ENCODE data around the gene IBTK. TPM values are rescaled to one million over a fixed set of nuclear protein-coding genes. Genes with fewer than 3 reads are reported as not detected.

The IBTK gene
- polyA plus RNA-seq, 3 donors, result 7.0 to 20.2 (median 13.1) TPM

- H3K9me3 Mint-ChIP-seq, result peaks cover 0 to 3% (median 0%) of the 10 kb centered on the region in 7 donors
- H3K4me3 Mint-ChIP-seq, result no peak overlapping the region
Observed at GRCh38 chr6:82264321-82264720, 16.8 kb upstream of the IBTK start.

GRCh38 chr6:82263916-82264315, 16.4 kb upstream of the IBTK start:
- intact Hi-C loops (cut with micrococcal nuclease), result no loop called here
- DNase-seq, result no peak
- no peaks in the 10 kb centered on the region for H3K36me3 ChIP-seq (replicated peaks in 1 of 2; ENCODE audit: control insufficient read depth in 1 of 2, insufficient read depth in 2 of 2, low read length in 2 of 2)
- H3K27me3 ChIP-seq (ENCODE audit: control insufficient read depth in 2 of 2, insufficient read depth in 2 of 2, low read length in 2 of 2), result no peaks in the 10 kb centered on the region
- Mint-ChIP-seq H3K9me3 (peaks cover 0 to 3% (median 0%) of the 10 kb centered on the region in 7 donors), H3K36me3 (no peaks in the 10 kb centered on the region), H3K27me3 (ENCODE audit: low read depth in 3 of 3) (peaks cover 0 to 7% (median 3%) of the 10 kb centered on the region in 3 donors), H3K4me1 (peaks cover 27% of the 10 kb centered on the region), H3K27ac (peak overlapping the region in 1 of 7 donors; percentile 40), H3K4me3 (no peak overlapping the region)
- H3K4me2 ChIP-seq (replicated peaks; ENCODE audit: extremely low read depth, low read length, poor library complexity, severe bottlenecking), result no peak overlapping the region
- H4K20me1 ChIP-seq (ENCODE audit: insufficient read depth, low read length), result no peaks in the 10 kb centered on the region
- no peaks in the 10 kb centered on the region for H3K9me3 ChIP-seq (replicated peaks in 1 of 2; ENCODE audit: control insufficient read depth in 1 of 2, insufficient read depth in 1 of 2, low read length in 2 of 2)
- TF ChIP-seq CTCF (IDR thresholded peaks at IDR 0.05), result no peak
- no peak overlapping the region for H3K9ac ChIP-seq (ENCODE audit: insufficient read depth, low read length, poor library complexity, severe bottlenecking)
- WGBS (ENCODE audit: insufficient coverage), result 100% methylated on average over 1 of the region's 3 CpGs
- H3K4me1 ChIP-seq (ENCODE audit: control insufficient read depth in 1 of 2, insufficient read depth in 2 of 2, low read length in 2 of 2), result peaks cover 26 to 29% of the 10 kb centered on the region in 2 donors
- no peak overlapping the region for H2AFZ ChIP-seq (ENCODE audit: insufficient read depth, low read depth, low read length, poor library complexity, severe bottlenecking)
- no peaks in the 10 kb centered on the region for H3K79me2 ChIP-seq (ENCODE audit: insufficient read depth, low read length)
- no peak overlapping the region for H3K4me3 ChIP-seq (replicated peaks in 1 of 3; ENCODE audit: low read depth in 2 of 3, low read length in 3 of 3)
- H3K27ac ChIP-seq (ENCODE audit: low read depth in 1 of 2, low read length in 2 of 2), result no peak overlapping the region

More at GRCh38 chr6:82264321-82264720, 16.8 kb upstream of the IBTK start:
- H3K27me3 ChIP-seq (ENCODE audit: control insufficient read depth in 2 of 2, insufficient read depth in 2 of 2, low read length in 2 of 2), result no peaks in the 10 kb centered on the region
- no peak for TF ChIP-seq CTCF (IDR thresholded peaks at IDR 0.05)
- Mint-ChIP-seq H3K27ac (peak overlapping the region in 1 of 7 donors; percentile 40), H3K36me3 (no peaks in the 10 kb centered on the region), H3K27me3 (ENCODE audit: low read depth in 3 of 3) (peaks cover 0 to 7% (median 3%) of the 10 kb centered on the region in 3 donors), H3K4me1 (peaks cover 24% of the 10 kb centered on the region)
- H3K9me3 ChIP-seq (replicated peaks in 1 of 2; ENCODE audit: control insufficient read depth in 1 of 2, insufficient read depth in 1 of 2, low read length in 2 of 2), result no peaks in the 10 kb centered on the region
- H4K20me1 ChIP-seq (ENCODE audit: insufficient read depth, low read length), result no peaks in the 10 kb centered on the region
- H3K9ac ChIP-seq (ENCODE audit: insufficient read depth, low read length, poor library complexity, severe bottlenecking), result no peak overlapping the region
- H3K4me1 ChIP-seq (ENCODE audit: control insufficient read depth in 1 of 2, insufficient read depth in 2 of 2, low read length in 2 of 2), result peaks cover 22 to 25% of the 10 kb centered on the region in 2 donors
- H3K36me3 ChIP-seq (replicated peaks in 1 of 2; ENCODE audit: control insufficient read depth in 1 of 2, insufficient read depth in 2 of 2, low read length in 2 of 2), result no peaks in the 10 kb centered on the region
- no peak overlapping the region for H3K4me3 ChIP-seq (replicated peaks in 1 of 3; ENCODE audit: low read depth in 2 of 3, low read length in 3 of 3)
- no peak overlapping the region for H2AFZ ChIP-seq (ENCODE audit: insufficient read depth, low read depth, low read length, poor library complexity, severe bottlenecking)
- H3K79me2 ChIP-seq (ENCODE audit: insufficient read depth, low read length), result no peaks in the 10 kb centered on the region
- H3K27ac ChIP-seq (ENCODE audit: low read depth in 1 of 2, low read length in 2 of 2), result no peak overlapping the region
- no peak overlapping the region for H3K4me2 ChIP-seq (replicated peaks; ENCODE audit: extremely low read depth, low read length, poor library complexity, severe bottlenecking)
- DNase-seq, result no peak
- intact Hi-C loops (cut with micrococcal nuclease), result no loop called here

Data from CD14-positive monocyte (primary cell).